K562 (cell line): ENCODE results near the gene NFATC4. TPM values are rescaled to one million over a fixed set of nuclear protein-coding genes. Genes with fewer than 3 reads are reported as not detected.
A peak's percentile ranks its signal among the peaks of the same experiment; 100 is the strongest.

Experiments used
- ATAC-seq: fragments of 200-7000 bp; cut with Tn5 transposase; 3 replicates; pipeline ENCODE4 v1.9.1; 2020; ENCODE audit warnings: moderate library complexity
- BruUV-seq: library from RNA; stranded (reverse); fragments of 400-500 nt; replicated peaks from 2 replicates; lab custom pipeline; 2021; lab: Mats Ljungman, UMichigan
- CTCF ChIA-PET: fragments of 300-600 bp; formaldehyde crosslinking; extraction: SDS; loops from one replicate; lab custom pipeline; 2021; ENCODE audit warnings: low intra/inter-chr PET ratio; lab: Yijun Ruan, JAX
- POLR2A ChIA-PET: fragments of 300-600, 350-650 bp; sonication (Branson Sonifier 250); formaldehyde crosslinking; extraction: SDS; loops from one replicate; lab custom pipeline; 2021; ENCODE audit warnings: antibody characterized with exemption, inconsistent platforms; lab: Yijun Ruan, JAX
- DNase-seq, 4 experiments: peaks; one replicate each; pipeline versions ENCODE4 v3.0.0 to v3.0.0-alpha.2; 2011 to 2018; ENCODE audit warnings: low spot score in 3 of 4, mixed read lengths in 3 of 4; ENCODE audit errors: extremely low read depth in 1 of 4
- FAIRE-seq: peaks from 2 replicates; lab custom pipeline; 2011; peaks lifted over from hg19 to GRCh38; lab: Jason Lieb, UNC
- H2AFZ ChIP-seq: 2 replicates; pipeline ENCODE4 v1.6.0; 2011; ENCODE audit warnings: low read depth, low read length, control low read depth, inconsistent platforms
- H3K27ac ChIP-seq: fragments of 200-600 bp; 3 replicates; pipeline ENCODE4 v1.8.0; 2011; ENCODE audit warnings: low read depth, mild to moderate bottlenecking, control low read depth, inconsistent platforms, low read length, moderate library complexity, mixed read lengths; ENCODE audit errors: extremely low read depth
- H3K27me3 ChIP-seq, 2 experiments: fragments of 300-600 bp in 1 of 2; 2 replicates in 1 of 2; 3 replicates in 1 of 2; pipeline versions ENCODE4 v1.6.0 to v1.8.0; 2011; ENCODE audit warnings: inconsistent platforms in 2 of 2, low read length in 2 of 2, mild to moderate bottlenecking in 1 of 2, mixed read lengths in 1 of 2, moderate library complexity in 1 of 2; ENCODE audit not compliant: control insufficient read depth in 2 of 2, insufficient read depth in 2 of 2
- H3K36me3 ChIP-seq: fragments of 300-600 bp; 3 replicates; pipeline ENCODE4 v1.8.0; 2011; ENCODE audit warnings: mild to moderate bottlenecking, low read length, inconsistent platforms; ENCODE audit not compliant: control insufficient read depth, insufficient read depth
- H3K4me1 ChIP-seq, 2 experiments: fragments of 200-600 bp in 1 of 2; replicated peaks in 1 of 2; 2 replicates in 1 of 2; 3 replicates in 1 of 2; pipeline versions ENCODE4 v1.5.1 to v1.8.0; 2011; ENCODE audit warnings: inconsistent platforms in 2 of 2, low read length in 2 of 2, mild to moderate bottlenecking in 1 of 2, mixed read lengths in 1 of 2, moderate library complexity in 1 of 2; ENCODE audit not compliant: control insufficient read depth in 2 of 2, insufficient read depth in 2 of 2
- H3K4me2 ChIP-seq: 2 replicates; pipeline ENCODE4 v1.6.1; 2011; ENCODE audit warnings: low read length, control low read depth, inconsistent platforms, mixed read lengths; ENCODE audit not compliant: insufficient read depth
- H3K4me3 ChIP-seq: fragments of 200-600 bp; sonication (generic), shearing (Covaris generic); 2 replicates; pipeline ENCODE4 v1.5.1; 2016; ENCODE audit warnings: control low read depth, inconsistent platforms
- H3K79me2 ChIP-seq: fragments of 200-600 bp; 3 replicates; pipeline ENCODE4 v1.8.0; 2011; ENCODE audit warnings: low read length, inconsistent platforms; ENCODE audit not compliant: control insufficient read depth, insufficient read depth
- H3K9ac ChIP-seq, 2 experiments: 2 replicates each; pipeline versions ENCODE4 v1.6.0 to v1.6.1; 2011; ENCODE audit warnings: low read depth in 2 of 2, low read length in 2 of 2, control low read depth in 1 of 2, inconsistent platforms in 1 of 2, mild to moderate bottlenecking in 1 of 2, mixed read lengths in 1 of 2; ENCODE audit not compliant: insufficient read depth in 1 of 2
- H3K9me1 ChIP-seq: one replicate; pipeline ENCODE4 v1.6.0; 2011; ENCODE audit warnings: inconsistent platforms, mild to moderate bottlenecking, low read length, moderate library complexity; ENCODE audit not compliant: control insufficient read depth, insufficient read depth
- H3K9me3 ChIP-seq: replicated peaks from 2 replicates; pipeline ENCODE4 v1.5.1; 2011; ENCODE audit warnings: low read depth, low read length, inconsistent platforms; ENCODE audit not compliant: control insufficient read depth, insufficient read depth
- H4K20me1 ChIP-seq: replicated peaks from 2 replicates; pipeline ENCODE4 v1.6.1; 2011; ENCODE audit warnings: low read length, inconsistent platforms, mixed read lengths; ENCODE audit not compliant: control insufficient read depth, insufficient read depth
- EP400 ChIP-seq: fragments of 450-650 bp; IDR thresholded peaks from 2 replicates; pipeline ENCODE4 v1.6.1; 2017; ENCODE audit warnings: antibody characterized with exemption, mild to moderate bottlenecking, moderate library complexity
- IRF2 ChIP-seq: sonication (generic); formaldehyde crosslinking; IDR thresholded peaks from 2 replicates; pipeline ENCODE4 v1.8.1; 2022; ENCODE audit warnings: mild to moderate bottlenecking, missing genetic modification reagents
- JUND ChIP-seq, 2 experiments: IDR thresholded peaks; 2 replicates in 1 of 2; 3 replicates in 1 of 2; pipeline ENCODE4 v1.6.1; 2011; ENCODE audit warnings: borderline replicate concordance in 2 of 2, low read depth in 2 of 2, low read length in 2 of 2, improper control_type of control experiment in 1 of 2, missing biosample characterization in 1 of 2, missing genetic modification characterization in 1 of 2, missing genetic modification reagents in 1 of 2
- ZSCAN32 ChIP-seq: fragments of 450-650 bp; formaldehyde crosslinking; IDR thresholded peaks from 2 replicates; pipeline ENCODE4 v1.4.0; 2020; ENCODE audit warnings: mild to moderate bottlenecking, moderate library complexity
- WGBS: fragments of 100-300 bp; shearing (Covaris generic); methylation state at CpG from one replicate; pipeline ENCODE4 v1.1.6; 2016; ENCODE audit warnings: low coverage, mixed read lengths; ENCODE audit not compliant: insufficient coverage; ENCODE audit errors: missing lambda C conversion rate; 5-methylcytosine and 5-hydroxymethylcytosine counted together
- in situ Hi-C: fragments of 300-500 bp; cut with MboI; formaldehyde crosslinking; loops from 4 replicates; pipeline ENCODE4 v1.15.0; 2018; ENCODE audit warnings: inconsistent platforms, mixed read lengths
- intact Hi-C: fragments of 100-400 bp; cut with micrococcal nuclease; formaldehyde crosslinking; loops from 2 replicates; pipeline ENCODE4 v1.14.2; 2022
- polyA plus RNA-seq, 8 experiments: library from polyadenylated mRNA; depleted of rRNA in 4 of 8; stranded (reverse) in 5 of 8; unstranded in 3 of 8; fragments of >200 nt; fragmentation: Nextera tagmentation in 2 of 8; fragmentation: Illumina TruSeq in 1 of 8; extraction: Ambion mirVana in 2 of 8; extraction: Trizol in 1 of 8; gene quantifications; 2 replicates each; pipeline versions ENCODE4 v1.2.1 to v1.2.3, GENCODE V29; 2011 to 2014; ENCODE audit warnings: inconsistent platforms in 1 of 8, missing spikeins in 1 of 8
- total RNA-seq, 7 experiments: library from RNA; depleted of rRNA in 6 of 7; stranded (reverse); fragments of >200 nt in 6 of 7; fragmentation: Illumina TruSeq in 2 of 7; extraction: Trizol in 2 of 7; gene quantifications; 2 replicates each; pipeline versions ENCODE4 v1.2.1 to v1.2.3, GENCODE V29; 2011 to 2021; ENCODE audit warnings: low replicate concordance in 1 of 7
- TF ChIP-seq, protein P1 (sequence below): sonication (generic); formaldehyde crosslinking; IDR thresholded peaks from 2 replicates; pipeline ENCODE4 v1.4.0; 2020; ENCODE audit warnings: mild to moderate bottlenecking, missing genetic modification reagents

The NFATC4 gene
- total and polyA plus RNA-seq, 9 of the 15 experiments (the other 6 are each of a cell fraction or from before 2014, with no cell fraction given): 0.25 to 3.8 (median 0.78) TPM; not detected in 1

- TF ChIP-seq EP400: no peak
- TF ChIP-seq IRF2 (CRISPR knock-in tag): no peak
- TF ChIP-seq ZSCAN32: no peak
- TF ChIP-seq JUND (IDR thresholded peaks at IDR 0.05; ENCODE audit: borderline replicate concordance, low read depth, low read length): no peak
- TF ChIP-seq JUND (tag; IDR thresholded peaks at IDR 0.05; ENCODE audit: borderline replicate concordance, low read depth, low read length): no peak
- TF ChIP-seq, protein P1, sequence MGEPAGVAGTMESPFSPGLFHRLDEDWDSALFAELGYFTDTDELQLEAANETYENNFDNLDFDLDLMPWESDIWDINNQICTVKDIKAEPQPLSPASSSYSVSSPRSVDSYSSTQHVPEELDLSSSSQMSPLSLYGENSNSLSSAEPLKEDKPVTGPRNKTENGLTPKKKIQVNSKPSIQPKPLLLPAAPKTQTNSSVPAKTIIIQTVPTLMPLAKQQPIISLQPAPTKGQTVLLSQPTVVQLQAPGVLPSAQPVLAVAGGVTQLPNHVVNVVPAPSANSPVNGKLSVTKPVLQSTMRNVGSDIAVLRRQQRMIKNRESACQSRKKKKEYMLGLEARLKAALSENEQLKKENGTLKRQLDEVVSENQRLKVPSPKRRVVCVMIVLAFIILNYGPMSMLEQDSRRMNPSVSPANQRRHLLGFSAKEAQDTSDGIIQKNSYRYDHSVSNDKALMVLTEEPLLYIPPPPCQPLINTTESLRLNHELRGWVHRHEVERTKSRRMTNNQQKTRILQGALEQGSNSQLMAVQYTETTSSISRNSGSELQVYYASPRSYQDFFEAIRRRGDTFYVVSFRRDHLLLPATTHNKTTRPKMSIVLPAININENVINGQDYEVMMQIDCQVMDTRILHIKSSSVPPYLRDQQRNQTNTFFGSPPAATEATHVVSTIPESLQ: no peak
- BruUV-seq: no TSS peak
- 34% methylated on average over 6 of the region's 7 CpGs for WGBS
- peak overlapping the region; percentile 24; the same call in 1 of the 2 replicates for H2AFZ ChIP-seq
- no peaks in the 10 kb centered on the region for H3K9me1 ChIP-seq
- FAIRE-seq: no peak
- no peak overlapping the region for H3K9ac ChIP-seq
- no peaks in the 10 kb centered on the region; the same call in 1 of the 2 replicates for H3K9me3 ChIP-seq
- peaks cover 0 to 3% of the 10 kb centered on the region in 2 experiments; a peak in 3 of 5 replicates for H3K4me1 ChIP-seq
- no peak for DNase-seq
- no peak overlapping the region for H3K27ac ChIP-seq
- no peak overlapping the region for H3K4me2 ChIP-seq
- no peaks in the 10 kb centered on the region for H3K79me2 ChIP-seq
- no peaks in the 10 kb centered on the region; a peak in 1 of 5 replicates for H3K27me3 ChIP-seq
- CTCF ChIA-PET: no interaction called here
- intact Hi-C loops (no loop called here), in situ Hi-C loops (no loop called here)
- POLR2A ChIA-PET: interaction anchor here (0.7 kb wide), 1 partner anchor 11 kb away, joined by 3 read pairs; no protein-coding TSS in a partner anchor
- no peaks in the 10 kb centered on the region for H4K20me1 ChIP-seq
- H3K36me3 ChIP-seq: no peaks in the 10 kb centered on the region
- no peak overlapping the region for H3K4me3 ChIP-seq
- no peak for ATAC-seq
Measured at GRCh38 chr14:24355009-24355408, 13.0 kb upstream of the NFATC4 start.
